Endothelial cell of umbilical vein (primary cell): ENCODE data around the gene MAP3K1. TPM values are rescaled to one million over a fixed set of nuclear protein-coding genes. Genes with fewer than 3 reads are reported as not detected.

Experiments used
- BruUV-seq: library from RNA; stranded (reverse); fragments of 400-500 nt; replicated peaks from 2 replicates; lab custom pipeline; 2021; lab: Mats Ljungman, UMichigan
- CTCF ChIA-PET: fragments of 300-600, 350-600 bp; sonication (Branson Sonifier 250); formaldehyde crosslinking; loops from one replicate; lab custom pipeline; 2021; ENCODE audit warnings: antibody characterized with exemption, inconsistent platforms; lab: Charles Lee
- POLR2A ChIA-PET: fragments of 300-600, 350-600 bp; sonication (Branson Sonifier 250); formaldehyde crosslinking; loops from one replicate; lab custom pipeline; 2021; ENCODE audit warnings: antibody characterized with exemption, inconsistent platforms; lab: Charles Lee
- DNase-seq: peaks from one replicate; pipeline ENCODE4 v3.0.0-alpha.2; 2011; ENCODE audit warnings: low read depth, low spot score
- FAIRE-seq: peaks from 2 replicates; lab custom pipeline; 2011; peaks lifted over from hg19 to GRCh38; lab: Jason Lieb, UNC
- H2AFZ ChIP-seq: 2 replicates; pipeline ENCODE4 v1.6.0; 2012; ENCODE audit warnings: low read depth, low read length, control low read depth, inconsistent platforms
- H3K27ac ChIP-seq: 2 replicates; pipeline ENCODE4 v1.5.1; 2011; ENCODE audit warnings: low read depth, mild to moderate bottlenecking, control low read depth, low read length, moderate library complexity; ENCODE audit not compliant: insufficient read depth
- H3K27me3 ChIP-seq, 2 experiments: 2 replicates each; pipeline versions ENCODE4 v1.6.0 to v1.6.1; 2011; ENCODE audit warnings: low read length in 2 of 2, mixed read lengths in 1 of 2; ENCODE audit not compliant: control insufficient read depth in 2 of 2, insufficient read depth in 2 of 2
- H3K36me3 ChIP-seq, 2 experiments: 2 replicates in 1 of 2; 3 replicates in 1 of 2; pipeline ENCODE4 v1.5.1; 2011; ENCODE audit warnings: low read length in 2 of 2, mild to moderate bottlenecking in 1 of 2, moderate library complexity in 1 of 2; ENCODE audit not compliant: control insufficient read depth in 2 of 2, insufficient read depth in 2 of 2; ENCODE audit errors: extremely low read depth in 1 of 2
- H3K4me1 ChIP-seq: 3 replicates; pipeline ENCODE4 v1.5.1; 2011; ENCODE audit warnings: mild to moderate bottlenecking, low read length; ENCODE audit not compliant: control insufficient read depth, insufficient read depth; ENCODE audit errors: extremely low read depth
- H3K4me2 ChIP-seq: 2 replicates; pipeline ENCODE4 v1.6.1; 2011; ENCODE audit warnings: low read length, control low read depth, mixed read lengths; ENCODE audit not compliant: insufficient read depth
- H3K4me3 ChIP-seq, 3 experiments: fragments of 200-600 bp in 1 of 3; sonication (generic), shearing (Covaris generic) in 1 of 3; replicated peaks in 1 of 3; 2 replicates each; pipeline ENCODE4 v1.5.1; 2011 to 2016; ENCODE audit warnings: control low read depth in 3 of 3, low read length in 3 of 3, mild to moderate bottlenecking in 2 of 3, inconsistent platforms in 1 of 3, low read depth in 1 of 3, moderate library complexity in 1 of 3; ENCODE audit not compliant: insufficient read depth in 1 of 3
- H3K79me2 ChIP-seq: 2 replicates; pipeline ENCODE4 v1.6.0; 2012; ENCODE audit warnings: low read length, inconsistent platforms; ENCODE audit not compliant: control insufficient read depth, insufficient read depth
- H3K9ac ChIP-seq: replicated peaks from 2 replicates; pipeline ENCODE3; 2011; ENCODE audit warnings: low read length, control low read depth; ENCODE audit not compliant: insufficient read depth; ENCODE audit errors: extremely low read depth
- H3K9me1 ChIP-seq: replicated peaks from 3 replicates; pipeline ENCODE4 v1.6.0; 2011; ENCODE audit warnings: mild to moderate bottlenecking, low read length; ENCODE audit not compliant: control insufficient read depth, insufficient read depth; ENCODE audit errors: extremely low read depth
- H3K9me3 ChIP-seq: replicated peaks from 2 replicates; pipeline ENCODE4 v1.5.1; 2012; ENCODE audit warnings: low read length, inconsistent platforms; ENCODE audit not compliant: control insufficient read depth, insufficient read depth
- H4K20me1 ChIP-seq: replicated peaks from 2 replicates; pipeline ENCODE3; 2011; ENCODE audit warnings: mild to moderate bottlenecking, low read length; ENCODE audit not compliant: control insufficient read depth, insufficient read depth; ENCODE audit errors: extremely low read depth
- CTCF ChIP-seq, 2 donors: IDR thresholded peaks; 1 replicate in 1 of 2; 2 replicates in 1 of 2; pipeline ENCODE4 v1.5.1; 2011; ENCODE audit warnings: low read length in 2 of 2, mild to moderate bottlenecking in 2 of 2, moderate library complexity in 2 of 2, control low read depth in 1 of 2, inconsistent platforms in 1 of 2, low read depth in 1 of 2; ENCODE audit not compliant: insufficient read depth in 1 of 2; ENCODE audit errors: extremely low read depth in 1 of 2
- EZH2 ChIP-seq: IDR thresholded peaks from 2 replicates; pipeline ENCODE4 v1.6.1; 2012; ENCODE audit warnings: borderline replicate concordance, low read depth, mild to moderate bottlenecking, moderate library complexity, low read length, inconsistent platforms; ENCODE audit not compliant: severe bottlenecking
- FOS ChIP-seq: IDR thresholded peaks from 2 replicates; pipeline ENCODE4 v1.6.1; 2011; ENCODE audit warnings: mild to moderate bottlenecking, low read length, moderate library complexity, borderline replicate concordance; ENCODE audit not compliant: insufficient read depth
- GATA2 ChIP-seq: IDR thresholded peaks from 2 replicates; pipeline ENCODE4 v1.7.0; 2011; ENCODE audit warnings: low read depth, mild to moderate bottlenecking, moderate library complexity, mixed read lengths, low read length; ENCODE audit not compliant: insufficient read length, insufficient read depth
- JUN ChIP-seq: IDR thresholded peaks from 2 replicates; pipeline ENCODE4 v1.6.1; 2011; ENCODE audit warnings: borderline replicate concordance, low read depth; ENCODE audit not compliant: insufficient read length, insufficient read depth
- MAX ChIP-seq: IDR thresholded peaks from 2 replicates; pipeline ENCODE4 v1.6.1; 2011; ENCODE audit not compliant: insufficient read depth, insufficient read length
- MYC ChIP-seq: IDR thresholded peaks from one replicate; pipeline ENCODE4 v1.6.1; 2011; ENCODE audit warnings: mild to moderate bottlenecking, low read depth, low read length
- POLR2A ChIP-seq: IDR thresholded peaks from 2 replicates; pipeline ENCODE4 v1.6.1; 2012; ENCODE audit warnings: low read depth, mild to moderate bottlenecking, control low read depth, low read length
- POLR2AphosphoS5 ChIP-seq: IDR thresholded peaks from 2 replicates; pipeline ENCODE4 v1.6.1; 2012; ENCODE audit warnings: low read depth, mild to moderate bottlenecking, control low read depth, low read length, moderate library complexity; ENCODE audit not compliant: insufficient read depth
- dilution Hi-C: fragments of 300-500 bp; cut with MboI; formaldehyde crosslinking; loops from one replicate; pipeline ENCODE4 v1.15.0; 2019; ENCODE audit warnings: low sequenced_read_pairs; ENCODE audit not compliant: extremely low pct_ligation_motif_present
- intact Hi-C: fragments of 100-400 bp; cut with micrococcal nuclease; formaldehyde crosslinking; loops from one replicate; pipeline ENCODE4 v1.10.0; 2022
- polyA plus RNA-seq, 4 experiments: library from polyadenylated mRNA; depleted of rRNA in 3 of 4; stranded (reverse) in 3 of 4; unstranded in 1 of 4; fragments of >200 nt; gene quantifications; 2 replicates each; pipeline versions ENCODE4 v1.2.1 to v1.2.3, GENCODE V29; 2011 to 2012; ENCODE audit warnings: missing spikeins in 1 of 4
- total RNA-seq: library from RNA; stranded (reverse); gene quantifications from 2 replicates; pipeline ENCODE4 v1.2.3, GENCODE V29; 2021

The MAP3K1 gene
- total and polyA plus RNA-seq, 2 donors (not counting 3 experiments of a cell fraction or from before 2014, with no cell fraction given) = 5.7 to 14.4 TPM

DNA sequence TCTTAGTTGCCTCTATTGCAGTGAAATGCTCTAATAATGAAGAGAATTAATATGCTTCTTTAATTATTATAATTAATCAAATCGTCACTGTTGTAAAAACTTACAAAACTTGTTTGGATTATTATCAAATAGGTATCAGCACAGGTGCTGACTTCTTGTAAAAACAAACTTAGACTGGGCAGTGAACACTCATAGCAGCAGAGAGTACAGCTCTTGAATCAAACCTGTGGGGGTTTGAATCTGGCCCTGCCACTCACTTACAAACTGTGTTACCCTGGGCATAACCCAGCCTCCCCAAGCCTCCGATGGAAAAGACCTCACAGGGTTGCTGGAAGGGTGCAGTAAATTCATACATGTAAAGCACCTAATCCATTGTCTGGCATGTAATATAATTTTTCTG is 35.1 kb downstream of the MAP3K1 start:
- Histone ChIP-seq H3K79me2 (peaks cover 29% of the 10 kb centered on the region), H3K9me1 (peaks cover 3% of the 10 kb centered on the region), H2AFZ (no peak overlapping the region), H3K4me1 (peaks cover 23% of the 10 kb centered on the region), H3K9me3 (no peaks in the 10 kb centered on the region), H3K4me3 (no peak overlapping the region), H3K27me3 (no peaks in the 10 kb centered on the region), H3K36me3 (no peaks in the 10 kb centered on the region), H3K27ac (no peak overlapping the region), H3K4me2 (no peak overlapping the region), H3K9ac (no peak overlapping the region), H4K20me1 (no peaks in the 10 kb centered on the region)
- dilution Hi-C loops (no loop called here), intact Hi-C loops (no loop called here)
- no TSS peak for BruUV-seq
- no peak for TF ChIP-seq FOS
- TF ChIP-seq JUN = no peak
- TF ChIP-seq GATA2 = no peak
- no peak for TF ChIP-seq CTCF (IDR thresholded peaks at IDR 0.05; ENCODE audit: extremely low read depth in 1 of 2, insufficient read depth in 1 of 2, low read depth in 1 of 2, low read length in 2 of 2)
- TF ChIP-seq MYC = no peak
- TF ChIP-seq POLR2A = no peak
- no peak for TF ChIP-seq EZH2
- no peak for TF ChIP-seq POLR2AphosphoS5
- no peak for TF ChIP-seq MAX
- FAIRE-seq = no peak
- ChIA-PET CTCF (interaction anchor here (3.3 kb wide), 1 partner anchor 13 kb away, joined by 21 read pairs; no protein-coding TSS in a partner anchor), POLR2A (no interaction called here)
- no peak for DNase-seq
